GM21381 (cell line): ENCODE results near the gene MDGA2.
"Not testable (repeated sequence)": the region's sequence is repeated elsewhere in the genome, so short reads cannot be mapped to it uniquely, and the experiment has no call there.

ENCODE experiments used
- ATAC-seq: cut with Tn5 transposase; IDR thresholded peaks from one replicate; pipeline ENCODE4 v1.9.1; 2021; ENCODE audit warnings: mild to moderate bottlenecking, moderate library complexity; ENCODE audit not compliant: unreplicated experiment

The MDGA2 gene

GRCh38 chr14:47345016-47345415 is 330.4 kb downstream of the MDGA2 start:
- ATAC-seq: no peak

GRCh38 chr14:47332939-47333338 is 342.5 kb downstream of the MDGA2 start:
- no peak for ATAC-seq

- no peak for ATAC-seq
These were observed 343.3 kb downstream of the MDGA2 start for GRCh38 chr14:47332106-47332505.

- ATAC-seq: no peak
These were observed 347.0 kb downstream of the MDGA2 start for GRCh38 chr14:47328376-47328775.

- ATAC-seq: no peak
These were observed 348.1 kb downstream of the MDGA2 start for GRCh38 chr14:47327336-47327735.

- ATAC-seq: no peak
These were observed 352.7 kb downstream of the MDGA2 start for GRCh38 chr14:47322751-47323150.

GRCh38 chr14:47302121-47302520 is 373.3 kb downstream of the MDGA2 start:
- ATAC-seq: no peak

- no peak for ATAC-seq
These were observed 374.6 kb downstream of the MDGA2 start for GRCh38 chr14:47300796-47301195.

GRCh38 chr14:47297374-47297773 is 378.0 kb downstream of the MDGA2 start:
- no peak for ATAC-seq

GRCh38 chr14:47284283-47284682 is 391.1 kb downstream of the MDGA2 start:
- ATAC-seq: no peak

- ATAC-seq: not testable (repeated sequence)
These were observed 393.6 kb downstream of the MDGA2 start for GRCh38 chr14:47281761-47282160.

GRCh38 chr14:47278233-47278842 is 397.1 kb downstream of the MDGA2 start:
- ATAC-seq: no peak

- no peak for ATAC-seq
These were observed 397.7 kb downstream of the MDGA2 start for GRCh38 chr14:47277703-47278102.

GRCh38 chr14:47276931-47277330 is 398.5 kb downstream of the MDGA2 start:
- ATAC-seq: no peak

- no peak for ATAC-seq
These were observed 401.5 kb downstream of the MDGA2 start for GRCh38 chr14:47273939-47274338.

GRCh38 chr14:47270715-47271114 is 404.7 kb downstream of the MDGA2 start:
- ATAC-seq: no peak

- no peak for ATAC-seq
These were observed 405.5 kb downstream of the MDGA2 start for GRCh38 chr14:47269756-47270492.

GRCh38 chr14:47264842-47265241 is 410.6 kb downstream of the MDGA2 start:
- ATAC-seq: no peak

- ATAC-seq: no peak
These were observed 412.6 kb downstream of the MDGA2 start for GRCh38 chr14:47262801-47263200.

- ATAC-seq: no peak
These were observed 414.1 kb downstream of the MDGA2 start for GRCh38 chr14:47261350-47261749.

- ATAC-seq: no peak
These were observed 415.6 kb downstream of the MDGA2 start for GRCh38 chr14:47259796-47260195.

- ATAC-seq: no peak
These were observed 418.4 kb downstream of the MDGA2 start for GRCh38 chr14:47257013-47257412.

GRCh38 chr14:47252802-47253201 is 422.6 kb downstream of the MDGA2 start:
- ATAC-seq: no peak
